Metanephros (tissue), 2 donors: ENCODE results near the gene MLF1. TPM values are rescaled to one million over a fixed set of nuclear protein-coding genes. Genes with fewer than 3 reads are reported as not detected.

Source experiments
- small RNA-seq: library from RNA; depleted of rRNA; stranded (forward); fragments of <200 nt; gene quantifications from one replicate; pipeline ENCODE3, GENCODE V24; 2014; ENCODE audit warnings: low replicate concordance
- total RNA-seq: library from RNA; depleted of rRNA; stranded (reverse); fragments of >200 nt; gene quantifications from one replicate; pipeline ENCODE4 v1.2.3, GENCODE V29; 2014

Gene MLF1, protein sequence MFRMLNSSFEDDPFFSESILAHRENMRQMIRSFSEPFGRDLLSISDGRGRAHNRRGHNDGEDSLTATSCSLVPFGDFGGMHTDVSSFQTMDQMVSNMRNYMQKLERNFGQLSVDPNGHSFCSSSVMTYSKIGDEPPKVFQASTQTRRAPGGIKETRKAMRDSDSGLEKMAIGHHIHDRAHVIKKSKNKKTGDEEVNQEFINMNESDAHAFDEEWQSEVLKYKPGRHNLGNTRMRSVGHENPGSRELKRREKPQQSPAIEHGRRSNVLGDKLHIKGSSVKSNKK
- total RNA-seq: 27.9 TPM

DNA sequence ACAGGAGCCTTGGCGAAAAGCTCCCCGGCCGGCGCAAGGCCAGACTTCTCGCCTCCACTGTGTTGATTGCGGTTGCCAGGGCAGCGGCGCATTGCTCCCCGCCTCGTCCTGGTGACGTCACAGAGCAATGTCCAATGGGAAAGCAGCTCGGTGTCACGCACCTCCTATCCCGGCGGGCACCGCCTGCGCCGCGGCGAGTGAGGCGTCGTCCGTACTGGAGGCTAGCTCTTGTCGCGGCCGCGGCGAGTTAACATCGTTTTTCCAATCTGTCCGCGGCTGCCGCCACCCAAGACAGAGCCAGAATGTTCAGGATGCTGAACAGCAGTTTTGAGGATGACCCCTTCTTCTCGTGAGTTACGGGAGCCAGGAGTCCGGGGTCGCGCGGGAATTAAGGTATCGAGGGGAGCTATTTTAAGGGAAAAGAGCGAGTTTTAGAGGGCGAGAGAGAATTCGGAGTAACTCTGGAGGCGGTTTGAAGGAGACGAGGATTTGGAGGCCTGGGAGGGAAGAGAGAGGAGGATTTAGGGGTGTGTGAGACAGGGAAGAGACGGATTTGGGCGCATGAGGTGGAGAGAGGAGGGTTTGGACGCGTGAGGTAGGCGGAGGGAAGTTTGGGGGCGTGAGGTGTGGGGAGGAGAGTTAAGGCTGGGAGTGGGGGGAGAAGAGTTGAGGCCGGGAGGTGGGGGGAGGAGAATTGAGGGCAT lies at the start of gene MLF1:
Gene MLF1, plus strand, starts transcription at position 196 of the 704 bp plus-strand sequence. Its CDS starts 107 bp downstream, at position 303.

GRCh38 chr3:158644345-158644908 lies 73.4 kb downstream of the MLF1 start, which contains the start of gene GFM1:
Gene GFM1 (plus strand): TSS chr3:158644527. CDS start chr3:158644635, 108 bp downstream.

Small RNA genes lying within 50 kb of the gene (small RNA-seq; reads per million reads assigned to genes)
- gene AC025033.1: not detected

Other genes with a start within 250 kb of the MLF1 start
- 68.3 TPM for gene GFM1, start 73.3 kb downstream of the MLF1 start, total RNA-seq
- 21.3 TPM for gene LXN, start 101.5 kb downstream of the MLF1 start, total RNA-seq
- gene RARRES1, start 161.3 kb downstream of the MLF1 start, total RNA-seq: 22.3 TPM
- gene MFSD1, start 230.9 kb downstream of the MLF1 start, total RNA-seq: 61.7 TPM